ENCODE results near the gene BIRC7.
A peak's percentile ranks its signal among the peaks of the same experiment; 100 is the strongest.

BIRC7 gene

GRCh38 chr20:63284544-63284949 is 48.8 kb downstream of the BIRC7 start:
- Histone ChIP-seq H3K27me3 (ENCODE audit: insufficient read depth, insufficient read length) (no peaks in the 10 kb centered on the region), H3K4me1 (ENCODE audit: insufficient read depth, insufficient read length) (peaks cover 6% of the 10 kb centered on the region), H3K4me3 (ENCODE audit: insufficient read length, low read depth) (no peak overlapping the region), H3K9me3 (ENCODE audit: insufficient read depth, low read length) (no peaks in the 10 kb centered on the region), H3K9ac (ENCODE audit: insufficient read length, low read depth) (no peak overlapping the region), H3K36me3 (ENCODE audit: insufficient read depth, insufficient read length, low read length) (peaks cover 98% of the 10 kb centered on the region)
- no peak for DNase-seq (ENCODE audit: low read depth, low spot score)
- TF ChIP-seq YY1 (IDR thresholded peaks at IDR 0.05; ENCODE audit: insufficient read depth, insufficient read length) (no peak), SUZ12 (IDR thresholded peaks at IDR 0.05; ENCODE audit: extremely low read depth, insufficient read depth, insufficient read length) (no peak), ZNF274 (IDR thresholded peaks at IDR 0.05; ENCODE audit: low read depth, low read length) (no peak)

GRCh38 chr20:63284981-63285524 is 49.3 kb downstream of the BIRC7 start:
- peaks cover 99% of the 10 kb centered on the region for H3K36me3 ChIP-seq (ENCODE audit: insufficient read depth, insufficient read length, low read length)
- no peaks in the 10 kb centered on the region for H3K9me3 ChIP-seq (ENCODE audit: insufficient read depth, low read length)
- H3K4me1 ChIP-seq (ENCODE audit: insufficient read depth, insufficient read length): peaks cover 7% of the 10 kb centered on the region
- TF ChIP-seq SUZ12 (IDR thresholded peaks at IDR 0.05; ENCODE audit: extremely low read depth, insufficient read depth, insufficient read length) (no peak), ZNF274 (IDR thresholded peaks at IDR 0.05; ENCODE audit: low read depth, low read length) (no peak), YY1 (IDR thresholded peaks at IDR 0.05; ENCODE audit: insufficient read depth, insufficient read length) (no peak)
- no peak overlapping the region for H3K4me3 ChIP-seq (ENCODE audit: insufficient read length, low read depth)
- H3K27me3 ChIP-seq (ENCODE audit: insufficient read depth, insufficient read length): no peaks in the 10 kb centered on the region
- H3K9ac ChIP-seq (ENCODE audit: insufficient read length, low read depth): no peak overlapping the region
- DNase-seq (ENCODE audit: low read depth, low spot score): no peak

- Histone ChIP-seq H3K4me1 (ENCODE audit: insufficient read depth, insufficient read length) (peaks cover 15% of the 10 kb centered on the region), H3K36me3 (ENCODE audit: insufficient read depth, insufficient read length, low read length) (peaks cover 99% of the 10 kb centered on the region), H3K9ac (ENCODE audit: insufficient read length, low read depth) (no peak overlapping the region), H3K27me3 (ENCODE audit: insufficient read depth, insufficient read length) (no peaks in the 10 kb centered on the region), H3K4me3 (ENCODE audit: insufficient read length, low read depth) (no peak overlapping the region), H3K9me3 (ENCODE audit: insufficient read depth, low read length) (no peaks in the 10 kb centered on the region)
- DNase-seq (ENCODE audit: low read depth, low spot score): no peak
- no peak for TF ChIP-seq YY1 (IDR thresholded peaks at IDR 0.05; ENCODE audit: insufficient read depth, insufficient read length)
- no peak for TF ChIP-seq ZNF274 (IDR thresholded peaks at IDR 0.05; ENCODE audit: low read depth, low read length)
- TF ChIP-seq SUZ12 (IDR thresholded peaks at IDR 0.05; ENCODE audit: extremely low read depth, insufficient read depth, insufficient read length): no peak
These were observed 50.2 kb downstream of the BIRC7 start for GRCh38 chr20:63285636-63286615.

GRCh38 chr20:63286781-63287696 is 51.3 kb downstream of the BIRC7 start:
- no peak for TF ChIP-seq ZNF274 (IDR thresholded peaks at IDR 0.05; ENCODE audit: low read depth, low read length)
- no peak for TF ChIP-seq SUZ12 (IDR thresholded peaks at IDR 0.05; ENCODE audit: extremely low read depth, insufficient read depth, insufficient read length)
- no peak for TF ChIP-seq YY1 (IDR thresholded peaks at IDR 0.05; ENCODE audit: insufficient read depth, insufficient read length)
- no peak overlapping the region for H3K4me3 ChIP-seq (ENCODE audit: insufficient read length, low read depth)
- no peak for DNase-seq (ENCODE audit: low read depth, low spot score)
- peaks cover 97% of the 10 kb centered on the region for H3K36me3 ChIP-seq (ENCODE audit: insufficient read depth, insufficient read length, low read length)
- no peaks in the 10 kb centered on the region for H3K27me3 ChIP-seq (ENCODE audit: insufficient read depth, insufficient read length)
- H3K9ac ChIP-seq (ENCODE audit: insufficient read length, low read depth): peak overlapping the region; percentile 10
- H3K4me1 ChIP-seq (ENCODE audit: insufficient read depth, insufficient read length): peaks cover 21% of the 10 kb centered on the region
- no peaks in the 10 kb centered on the region for H3K9me3 ChIP-seq (ENCODE audit: insufficient read depth, low read length)

GRCh38 chr20:63287697-63288580 is 52.2 kb downstream of the BIRC7 start:
- no peak overlapping the region for H3K4me3 ChIP-seq (ENCODE audit: insufficient read length, low read depth)
- no peak for DNase-seq (ENCODE audit: low read depth, low spot score)
- peaks cover 21% of the 10 kb centered on the region for H3K4me1 ChIP-seq (ENCODE audit: insufficient read depth, insufficient read length)
- H3K36me3 ChIP-seq (ENCODE audit: insufficient read depth, insufficient read length, low read length): peaks cover 93% of the 10 kb centered on the region
- H3K9ac ChIP-seq (ENCODE audit: insufficient read length, low read depth): no peak overlapping the region
- TF ChIP-seq ZNF274 (IDR thresholded peaks at IDR 0.05; ENCODE audit: low read depth, low read length) (no peak), YY1 (IDR thresholded peaks at IDR 0.05; ENCODE audit: insufficient read depth, insufficient read length) (no peak), SUZ12 (IDR thresholded peaks at IDR 0.05; ENCODE audit: extremely low read depth, insufficient read depth, insufficient read length) (no peak)
- no peaks in the 10 kb centered on the region for H3K9me3 ChIP-seq (ENCODE audit: insufficient read depth, low read length)
- H3K27me3 ChIP-seq (ENCODE audit: insufficient read depth, insufficient read length): no peaks in the 10 kb centered on the region

GRCh38 chr20:63288581-63289251 is 53.0 kb downstream of the BIRC7 start:
- H3K4me3 ChIP-seq (ENCODE audit: insufficient read length, low read depth): no peak overlapping the region
- no peaks in the 10 kb centered on the region for H3K9me3 ChIP-seq (ENCODE audit: insufficient read depth, low read length)
- no peak for DNase-seq (ENCODE audit: low read depth, low spot score)
- H3K36me3 ChIP-seq (ENCODE audit: insufficient read depth, insufficient read length, low read length): peaks cover 85% of the 10 kb centered on the region
- peaks cover 25% of the 10 kb centered on the region for H3K4me1 ChIP-seq (ENCODE audit: insufficient read depth, insufficient read length)
- H3K27me3 ChIP-seq (ENCODE audit: insufficient read depth, insufficient read length): no peaks in the 10 kb centered on the region
- H3K9ac ChIP-seq (ENCODE audit: insufficient read length, low read depth): no peak overlapping the region
- TF ChIP-seq YY1 (IDR thresholded peaks at IDR 0.05; ENCODE audit: insufficient read depth, insufficient read length): no peak
- no peak for TF ChIP-seq ZNF274 (IDR thresholded peaks at IDR 0.05; ENCODE audit: low read depth, low read length)
- no peak for TF ChIP-seq SUZ12 (IDR thresholded peaks at IDR 0.05; ENCODE audit: extremely low read depth, insufficient read depth, insufficient read length)

All from NT2/D1 (cell line).